HG03025 (cell line): ENCODE results near the gene ALPK1.
A peak's percentile ranks its signal among the peaks of the same experiment; 100 is the strongest.
"Not testable (repeated sequence)": the region's sequence is repeated elsewhere in the genome, so short reads cannot be mapped to it uniquely, and the experiment has no call there.

Experiments used
- ATAC-seq: cut with Tn5 transposase; IDR thresholded peaks from one replicate; pipeline ENCODE4 v1.9.1; 2021; ENCODE audit warnings: mild to moderate bottlenecking, moderate library complexity; ENCODE audit not compliant: unreplicated experiment, low FRiP score

Gene ALPK1

GRCh38 chr4:112296949-112297880 is at the start of gene ALPK1:
TSS of gene ALPK1 (plus strand) at chr4:112297369.
- peak; percentile 72 for ATAC-seq

- ATAC-seq, result no peak
Measured at GRCh38 chr4:112251019-112251643, 46.0 kb upstream of the ALPK1 start.

GRCh38 chr4:112252234-112252633 is 44.9 kb upstream of the ALPK1 start:
- ATAC-seq, result no peak

GRCh38 chr4:112253382-112254000 is 43.7 kb upstream of the ALPK1 start:
- no peak for ATAC-seq

GRCh38 chr4:112257098-112257497 is 40.1 kb upstream of the ALPK1 start:
- no peak for ATAC-seq

GRCh38 chr4:112266823-112267222 is 30.3 kb upstream of the ALPK1 start:
- no peak for ATAC-seq

- ATAC-seq, result no peak
Measured at GRCh38 chr4:112270051-112270450, 27.1 kb upstream of the ALPK1 start.

- ATAC-seq, result no peak
Measured at GRCh38 chr4:112270640-112271421, 26.3 kb upstream of the ALPK1 start.

- ATAC-seq, result no peak
Measured at GRCh38 chr4:112272292-112272691, 24.9 kb upstream of the ALPK1 start.

- no peak for ATAC-seq
Measured at GRCh38 chr4:112274959-112275358, 22.2 kb upstream of the ALPK1 start.

GRCh38 chr4:112276113-112276512 is 21.1 kb upstream of the ALPK1 start:
- no peak for ATAC-seq

- ATAC-seq, result no peak
Measured at GRCh38 chr4:112277220-112277619, 19.9 kb upstream of the ALPK1 start.

GRCh38 chr4:112277705-112278448 is 19.3 kb upstream of the ALPK1 start:
- no peak for ATAC-seq

GRCh38 chr4:112279025-112279881 is 17.9 kb upstream of the ALPK1 start:
- peak; percentile 74 for ATAC-seq

GRCh38 chr4:112279882-112280315 is 17.3 kb upstream of the ALPK1 start:
- peak; percentile 16 for ATAC-seq

- no peak for ATAC-seq
Measured at GRCh38 chr4:112280386-112281056, 16.6 kb upstream of the ALPK1 start.

GRCh38 chr4:112281895-112282398 is 15.2 kb upstream of the ALPK1 start:
- not testable (repeated sequence) for ATAC-seq
